ENCODE results near the gene APOBEC3G.

APOBEC3G gene

GRCh38 chr22:39091126-39092081, 14.3 kb downstream of the APOBEC3G start:
- DNase-seq (ENCODE audit: insufficient read length) (no peak), FAIRE-seq (peak; percentile 17)
- TF ChIP-seq TAF1 (IDR thresholded peaks at IDR 0.05; ENCODE audit: borderline replicate concordance, low read depth, low read length) (no peak), POLR2A (IDR thresholded peaks at IDR 0.05; ENCODE audit: low read depth, low read length) (no peak), POLR2AphosphoS5 (IDR thresholded peaks at IDR 0.05; ENCODE audit: low read depth, low read length) (no peak)

- DNase-seq (ENCODE audit: insufficient read length) (no peak), FAIRE-seq (peak; percentile 9)
- TF ChIP-seq TAF1 (IDR thresholded peaks at IDR 0.05; ENCODE audit: borderline replicate concordance, low read depth, low read length) (no peak), POLR2A (IDR thresholded peaks at IDR 0.05; ENCODE audit: low read depth, low read length) (no peak), POLR2AphosphoS5 (IDR thresholded peaks at IDR 0.05; ENCODE audit: low read depth, low read length) (no peak)
Observed at GRCh38 chr22:39092111-39092862, 15.2 kb downstream of the APOBEC3G start.

GRCh38 chr22:39094717-39095389, 17.8 kb downstream of the APOBEC3G start:
- peak; percentile 33 for FAIRE-seq
- no peak for DNase-seq (ENCODE audit: insufficient read length)
- TF ChIP-seq POLR2AphosphoS5 (IDR thresholded peaks at IDR 0.05; ENCODE audit: low read depth, low read length) = no peak
- TF ChIP-seq TAF1 (IDR thresholded peaks at IDR 0.05; ENCODE audit: borderline replicate concordance, low read depth, low read length) = no peak
- no peak for TF ChIP-seq POLR2A (IDR thresholded peaks at IDR 0.05; ENCODE audit: low read depth, low read length)

- no peak for DNase-seq (ENCODE audit: insufficient read length)
- FAIRE-seq = no peak
- TF ChIP-seq POLR2AphosphoS5 (IDR thresholded peaks at IDR 0.05; ENCODE audit: low read depth, low read length) (no peak), POLR2A (IDR thresholded peaks at IDR 0.05; ENCODE audit: low read depth, low read length) (no peak), TAF1 (IDR thresholded peaks at IDR 0.05; ENCODE audit: borderline replicate concordance, low read depth, low read length) (no peak)
Observed at GRCh38 chr22:39095971-39096370, 18.9 kb downstream of the APOBEC3G start.

GRCh38 chr22:39097098-39098020, 20.3 kb downstream of the APOBEC3G start, which contains the start of gene APOBEC3H:
Gene APOBEC3H (plus strand): TSS chr22:39097244. CDS start chr22:39100279, 3,035 bp downstream.
- DNase-seq (ENCODE audit: insufficient read length) = no peak
- TF ChIP-seq POLR2AphosphoS5 (IDR thresholded peaks at IDR 0.05; ENCODE audit: low read depth, low read length) = 0 out of 2 replicates have a peak, but pooled peaks have one; percentile 45
- no peak; the same call in 1 of the 2 replicates for TF ChIP-seq TAF1 (IDR thresholded peaks at IDR 0.05; ENCODE audit: borderline replicate concordance, low read depth, low read length)
- peak; percentile 46; the same call in 1 of the 2 replicates for TF ChIP-seq POLR2A (IDR thresholded peaks at IDR 0.05; ENCODE audit: low read depth, low read length)
- peak; percentile 84 for FAIRE-seq

- FAIRE-seq = peak; percentile 46
- no peak for TF ChIP-seq POLR2AphosphoS5 (IDR thresholded peaks at IDR 0.05; ENCODE audit: low read depth, low read length)
- no peak for TF ChIP-seq TAF1 (IDR thresholded peaks at IDR 0.05; ENCODE audit: borderline replicate concordance, low read depth, low read length)
- TF ChIP-seq POLR2A (IDR thresholded peaks at IDR 0.05; ENCODE audit: low read depth, low read length) = no peak
- no peak for DNase-seq (ENCODE audit: insufficient read length)
Observed at GRCh38 chr22:39098026-39098425, 21.0 kb downstream of the APOBEC3G start.

GRCh38 chr22:39098576-39098975, 21.5 kb downstream of the APOBEC3G start:
- TF ChIP-seq TAF1 (IDR thresholded peaks at IDR 0.05; ENCODE audit: borderline replicate concordance, low read depth, low read length) (no peak), POLR2A (IDR thresholded peaks at IDR 0.05; ENCODE audit: low read depth, low read length) (no peak), POLR2AphosphoS5 (IDR thresholded peaks at IDR 0.05; ENCODE audit: low read depth, low read length) (no peak)
- FAIRE-seq = no peak

GRCh38 chr22:39101226-39101625, 24.2 kb downstream of the APOBEC3G start:
- TF ChIP-seq TAF1 (IDR thresholded peaks at IDR 0.05; ENCODE audit: borderline replicate concordance, low read depth, low read length) (no peak), POLR2A (IDR thresholded peaks at IDR 0.05; ENCODE audit: low read depth, low read length) (no peak), POLR2AphosphoS5 (IDR thresholded peaks at IDR 0.05; ENCODE audit: low read depth, low read length) (no peak)
- DNase-seq (ENCODE audit: insufficient read length) = no peak
- no peak for FAIRE-seq

More at GRCh38 chr22:39098576-39098975, 21.5 kb downstream of the APOBEC3G start:
- no peak for DNase-seq (ENCODE audit: insufficient read length)

- TF ChIP-seq POLR2A (IDR thresholded peaks at IDR 0.05; ENCODE audit: low read depth, low read length) (no peak), TAF1 (IDR thresholded peaks at IDR 0.05; ENCODE audit: borderline replicate concordance, low read depth, low read length) (no peak), POLR2AphosphoS5 (IDR thresholded peaks at IDR 0.05; ENCODE audit: low read depth, low read length) (no peak)
- DNase-seq (ENCODE audit: insufficient read length) (no peak), FAIRE-seq (peak; percentile 30)
Observed at GRCh38 chr22:39103431-39103830, 26.4 kb downstream of the APOBEC3G start.

GRCh38 chr22:39106326-39106725, 29.3 kb downstream of the APOBEC3G start:
- TF ChIP-seq POLR2A (IDR thresholded peaks at IDR 0.05; ENCODE audit: low read depth, low read length) (no peak), TAF1 (IDR thresholded peaks at IDR 0.05; ENCODE audit: borderline replicate concordance, low read depth, low read length) (no peak)
- FAIRE-seq (no peak), DNase-seq (ENCODE audit: insufficient read length) (no peak)
